ENCODE measurements around the gene SETD3. TPM values are rescaled to one million over a fixed set of nuclear protein-coding genes. Genes with fewer than 3 reads are reported as not detected.

The SETD3 gene
- 75.6 TPM for polyA plus RNA-seq (ENCODE audit: insufficient read length)

DNA sequence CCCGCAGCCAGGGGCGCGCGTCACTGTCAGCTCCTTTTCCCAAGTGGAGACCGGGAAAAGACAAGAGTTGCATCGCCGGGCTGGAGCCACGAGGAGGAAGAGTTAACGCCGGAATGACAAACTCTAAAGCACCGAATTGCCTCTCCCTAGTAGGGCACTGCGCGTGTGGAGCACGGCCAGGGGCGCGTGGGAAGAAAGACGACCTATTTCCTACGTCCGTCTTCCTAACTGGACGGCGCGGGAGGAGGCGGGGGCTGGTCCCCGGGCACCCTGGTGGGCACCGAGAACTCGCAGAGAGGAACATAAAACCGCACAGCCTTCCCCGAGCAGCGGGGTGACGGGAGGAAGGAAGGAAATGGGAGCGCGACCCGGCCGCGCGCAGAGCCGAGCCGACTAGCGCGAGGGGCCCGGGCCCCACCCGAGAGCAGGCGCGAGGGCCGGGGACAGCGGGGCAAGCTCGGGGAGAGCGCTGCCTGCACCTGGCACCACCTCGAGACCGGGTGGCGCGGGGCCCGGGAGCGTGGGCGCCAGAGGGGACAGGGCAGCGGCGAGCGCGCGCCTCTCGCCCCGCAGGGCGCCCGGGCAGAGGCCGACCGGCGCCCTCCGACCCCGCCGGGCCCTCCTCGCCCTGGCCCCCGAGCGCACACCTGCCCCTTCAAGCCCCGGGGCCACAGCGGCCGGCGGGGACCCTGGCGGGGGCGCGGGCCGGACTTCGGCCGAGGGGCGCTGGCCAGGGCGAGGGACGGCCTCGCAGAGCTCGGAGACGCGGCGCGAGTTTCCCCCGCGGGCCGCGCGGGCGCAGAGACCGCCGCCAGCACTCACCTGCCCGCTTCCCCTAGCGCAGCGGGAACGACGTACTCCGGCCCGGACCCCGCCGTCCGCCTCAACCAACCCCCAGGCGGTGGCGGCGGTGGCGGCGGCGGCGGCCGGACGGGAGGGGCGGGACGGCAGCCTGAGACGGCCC lies at the start of gene SETD3:
Gene SETD3, minus strand, starts transcription at position 954 of the 964 bp plus-strand sequence. CDS start 15,054 bp downstream, outside the sequence.
- no peak for DNase-seq (ENCODE audit: low read depth)

- no peak for DNase-seq (ENCODE audit: low read depth)
These were observed 49.2 kb upstream of the SETD3 start for GRCh38 chr14:99529899-99530298.

DNA sequence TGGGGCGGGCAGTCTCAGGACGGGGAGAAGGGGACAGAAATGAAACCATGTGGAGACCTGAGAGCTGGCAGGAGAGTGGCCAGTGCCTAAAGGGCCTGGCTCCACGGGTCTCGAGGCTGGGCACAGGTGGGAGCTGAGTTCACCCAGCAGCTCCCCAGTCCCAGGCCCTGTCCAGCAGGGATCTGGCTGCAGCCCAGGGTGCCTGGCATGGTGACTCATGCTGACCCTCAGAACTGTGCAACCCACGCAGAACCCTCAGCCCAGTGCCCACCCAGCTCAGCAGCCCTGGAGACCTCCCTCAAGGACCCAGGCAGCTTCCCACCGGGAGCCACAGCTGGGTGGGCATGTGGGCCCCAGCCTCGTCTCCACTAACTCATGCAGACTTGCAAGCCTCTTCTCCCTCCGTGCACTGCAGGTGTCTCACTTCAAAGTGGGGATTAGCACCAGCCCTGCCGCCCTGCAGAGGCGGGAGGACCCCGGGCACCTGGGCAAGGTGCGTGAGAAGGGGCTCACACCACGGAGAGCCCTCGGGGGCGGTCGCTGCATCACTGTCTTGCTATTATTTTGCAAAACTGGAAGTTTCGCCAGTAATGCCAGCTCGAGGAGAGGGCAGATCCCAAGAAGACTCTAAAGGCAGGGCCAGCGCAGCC lies 46.9 kb upstream of the SETD3 start:
- DNase-seq (ENCODE audit: low read depth), result no peak

- no peak for DNase-seq (ENCODE audit: low read depth)
These were observed 46.4 kb upstream of the SETD3 start for GRCh38 chr14:99527026-99527425.

- no peak for DNase-seq (ENCODE audit: low read depth)
These were observed 45.0 kb upstream of the SETD3 start for GRCh38 chr14:99525699-99526080.

GRCh38 chr14:99524804-99525698 lies 44.4 kb upstream of the SETD3 start:
- no peak for DNase-seq (ENCODE audit: low read depth)

- DNase-seq (ENCODE audit: low read depth), result no peak
These were observed 43.5 kb upstream of the SETD3 start for GRCh38 chr14:99524091-99524661.

GRCh38 chr14:99523704-99524055 lies 43.0 kb upstream of the SETD3 start:
- DNase-seq (ENCODE audit: low read depth), result no peak

GRCh38 chr14:99522934-99523703 lies 42.5 kb upstream of the SETD3 start:
- no peak for DNase-seq (ENCODE audit: low read depth)

- no peak for DNase-seq (ENCODE audit: low read depth)
These were observed 41.8 kb upstream of the SETD3 start for GRCh38 chr14:99522457-99522891.

- DNase-seq (ENCODE audit: low read depth), result no peak
These were observed 41.4 kb upstream of the SETD3 start for GRCh38 chr14:99522025-99522401.

DNA sequence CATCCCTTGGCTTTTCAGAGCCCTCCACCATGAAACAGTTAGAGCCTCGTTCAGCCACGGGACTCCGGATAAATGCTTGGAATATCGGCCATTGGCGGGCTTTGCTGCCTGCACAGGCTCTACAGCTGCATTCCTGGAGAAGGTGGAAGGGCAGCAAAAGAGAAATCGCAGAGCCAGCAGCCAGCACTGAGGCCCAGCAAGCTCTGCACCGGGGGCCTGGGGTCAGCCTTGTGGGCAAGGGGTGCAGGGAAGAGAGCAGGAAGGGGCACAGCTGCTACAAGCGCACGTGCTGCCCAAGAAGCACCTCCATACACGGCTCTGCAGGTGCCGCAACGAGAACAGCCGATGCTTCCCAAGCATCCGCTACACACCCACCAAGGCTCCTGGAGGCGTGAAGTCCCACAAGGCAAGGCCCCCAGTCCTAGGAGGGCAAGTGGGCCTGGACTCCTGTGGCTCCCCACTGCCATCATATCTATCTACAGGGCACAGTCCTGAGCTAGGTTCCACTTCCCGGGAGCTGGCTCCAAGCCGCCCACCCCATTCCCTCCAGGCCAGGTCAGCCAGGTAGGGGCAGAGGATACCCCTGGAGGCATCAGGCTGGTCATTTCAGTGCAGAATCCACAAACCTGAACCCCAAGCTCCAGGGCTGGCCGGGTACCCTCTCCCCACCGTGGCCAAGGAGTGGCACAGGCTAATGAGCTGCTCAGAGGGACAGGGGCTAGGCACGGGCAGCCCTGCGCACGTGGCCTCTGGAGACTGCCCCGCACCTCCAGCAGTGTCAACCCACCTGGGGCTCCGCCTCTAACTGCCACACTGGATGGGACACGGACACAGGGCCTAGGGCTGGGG lies 40.7 kb upstream of the SETD3 start:
- DNase-seq (ENCODE audit: low read depth), result no peak

DNA sequence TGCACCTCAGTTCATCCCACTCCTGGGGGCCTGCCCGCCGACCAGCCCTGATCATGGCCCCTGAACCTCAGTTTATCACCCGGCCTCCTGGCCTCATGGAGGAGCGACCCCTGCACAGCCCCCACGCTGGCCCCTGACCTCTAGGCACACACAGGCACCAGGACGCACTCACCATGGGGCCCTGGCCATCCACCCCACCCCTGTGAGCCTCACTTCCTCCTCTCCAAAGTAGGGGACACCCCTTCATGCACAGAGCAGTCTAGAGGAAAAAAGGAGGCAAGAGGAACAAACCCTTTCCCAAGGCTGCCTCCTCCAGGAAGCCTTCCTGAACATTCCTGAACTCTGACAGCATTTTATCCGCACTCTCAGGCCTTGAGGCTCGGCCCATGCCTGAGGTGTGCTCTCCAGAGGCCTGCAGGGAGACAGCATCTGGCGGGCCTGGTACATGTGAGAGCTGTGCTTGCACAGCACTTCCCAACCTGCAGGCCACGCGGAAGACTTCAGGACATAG lies 40.0 kb upstream of the SETD3 start:
- DNase-seq (ENCODE audit: low read depth), result no peak

- no peak for DNase-seq (ENCODE audit: low read depth)
These were observed 39.3 kb upstream of the SETD3 start for GRCh38 chr14:99519931-99520421.

- no peak for DNase-seq (ENCODE audit: low read depth)
These were observed 38.8 kb upstream of the SETD3 start for GRCh38 chr14:99519347-99519881.

DNA sequence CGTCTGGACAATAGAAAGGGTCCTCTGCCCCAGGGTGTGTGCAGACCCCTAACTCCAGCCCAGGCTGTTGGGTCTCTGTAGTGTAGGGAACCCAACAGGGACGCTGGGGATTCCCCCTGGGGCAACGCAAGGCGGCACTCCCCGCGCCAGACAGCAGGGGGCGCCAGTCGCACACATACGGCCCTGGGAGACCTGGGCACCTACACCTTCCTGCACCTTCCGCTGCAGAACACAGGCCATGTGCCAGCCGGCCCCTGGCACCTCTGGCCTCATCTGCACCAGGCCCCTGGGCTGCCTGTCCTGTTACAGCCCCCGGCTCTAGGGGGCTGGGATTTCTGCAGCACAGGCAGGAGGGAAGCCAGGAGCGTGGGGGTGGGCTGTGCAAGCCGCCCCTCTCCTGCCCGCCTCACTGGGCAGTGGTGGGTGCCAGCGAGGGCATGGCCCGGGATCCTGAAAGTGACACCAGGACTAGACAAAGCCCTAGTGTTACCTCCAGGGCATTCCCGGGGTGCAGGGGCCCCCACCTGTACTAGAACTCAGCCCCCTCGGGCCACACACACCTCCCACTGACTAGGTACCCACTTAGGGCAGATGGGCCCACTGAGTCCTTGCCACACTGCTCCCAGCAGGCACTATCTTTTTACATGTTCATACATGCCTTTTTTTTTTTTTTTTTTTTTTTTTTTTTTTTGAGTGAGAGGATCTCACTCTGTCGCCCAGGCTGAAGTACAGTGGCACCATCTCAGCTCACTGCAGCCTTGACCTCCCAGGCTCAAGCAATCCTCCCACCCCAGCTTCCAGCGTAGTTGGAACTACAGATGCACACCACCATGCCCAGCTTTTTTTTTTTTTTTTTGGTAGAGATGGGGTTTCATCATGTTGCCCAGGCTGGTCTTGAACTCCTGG lies 38.0 kb upstream of the SETD3 start:
- DNase-seq (ENCODE audit: low read depth), result no peak

DNA sequence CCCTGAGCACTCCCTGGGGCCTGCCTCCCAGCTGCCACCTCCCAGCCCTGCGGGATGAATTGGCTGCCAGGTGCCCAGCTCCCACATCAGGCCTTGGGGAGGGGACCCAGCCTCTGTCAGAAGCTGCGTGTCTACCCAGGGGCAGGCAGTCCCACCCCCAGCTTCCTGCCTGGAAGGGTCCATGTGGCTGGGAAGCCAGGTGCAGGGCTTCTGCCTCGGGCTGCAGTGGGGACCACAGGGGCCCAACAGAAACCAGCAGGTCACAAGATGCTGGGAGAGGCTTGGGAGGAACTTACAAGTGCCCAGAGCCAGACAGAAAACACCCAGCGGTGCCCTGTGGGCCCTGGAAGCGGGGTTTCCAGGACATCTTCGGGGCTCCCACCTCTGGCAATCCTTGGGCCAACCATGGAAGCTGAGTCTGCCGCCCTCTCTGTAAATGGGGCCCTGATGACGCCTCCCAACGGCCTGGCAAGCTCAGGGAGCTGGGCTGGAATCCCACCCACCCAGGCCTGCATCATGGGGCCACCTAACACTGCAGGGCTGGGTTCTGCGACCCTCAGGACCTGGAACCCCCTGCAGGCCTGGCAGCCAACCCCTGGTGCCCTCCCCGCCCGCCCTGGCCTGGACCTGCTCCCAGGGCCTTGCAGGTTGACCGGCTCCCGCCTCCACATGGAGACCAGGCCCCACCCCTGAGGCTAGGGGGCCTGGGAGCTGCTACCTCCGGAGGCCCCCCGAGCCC lies 37.2 kb upstream of the SETD3 start:
- no peak for DNase-seq (ENCODE audit: low read depth)
